GM18858 (cell line): ENCODE results near the gene NUAK2.

Experiments
- ATAC-seq: cut with Tn5 transposase; IDR thresholded peaks from one replicate; pipeline ENCODE4 v1.9.1; 2021; ENCODE audit not compliant: unreplicated experiment

Gene NUAK2

GRCh38 chr1:205258719-205259118 is 62.8 kb downstream of the NUAK2 start:
- ATAC-seq: no peak

DNA sequence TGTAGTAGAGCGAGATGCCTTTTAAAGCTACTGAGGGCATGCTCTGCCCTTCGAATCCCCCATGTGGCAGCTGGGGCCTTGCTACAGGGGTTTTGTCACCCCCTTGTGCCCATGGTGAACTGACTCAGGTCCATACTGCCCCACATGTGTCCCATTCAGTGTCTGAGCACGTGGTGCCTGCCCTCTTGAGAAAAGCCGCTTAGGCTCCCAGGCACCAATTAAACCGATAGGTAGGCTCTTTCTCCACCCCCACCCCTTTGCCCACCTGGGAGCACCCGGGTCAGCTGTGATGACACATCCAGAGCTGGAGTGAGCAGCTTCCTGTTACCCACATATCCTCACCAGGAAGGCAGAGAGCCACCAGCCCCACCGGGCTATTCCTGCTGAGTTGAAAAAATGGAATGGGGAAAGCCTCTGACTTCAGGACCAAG is 63.3 kb downstream of the NUAK2 start:
- ATAC-seq: no peak

DNA sequence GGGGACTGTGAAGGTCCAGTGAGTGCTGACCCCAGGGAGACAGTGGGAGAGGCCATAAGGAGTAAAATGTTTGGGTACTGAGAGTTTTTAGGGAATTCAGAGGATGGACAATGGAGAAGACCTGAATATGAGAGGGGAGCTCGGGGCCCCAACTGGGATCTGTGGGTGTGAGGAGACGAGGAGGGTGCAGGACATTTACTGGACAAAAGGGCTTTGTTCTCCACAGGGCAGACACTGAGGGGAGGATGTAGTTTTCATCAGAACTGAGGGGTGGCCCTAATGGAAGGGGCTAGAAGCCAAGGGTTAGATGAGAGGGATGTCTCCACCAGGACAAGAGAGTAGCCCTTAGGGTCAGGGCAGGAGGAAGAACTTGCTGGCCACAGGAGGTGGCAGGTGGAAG is 63.8 kb downstream of the NUAK2 start:
- no peak for ATAC-seq

- no peak for ATAC-seq
Observed at GRCh38 chr1:205256951-205257625, 64.5 kb downstream of the NUAK2 start.

DNA sequence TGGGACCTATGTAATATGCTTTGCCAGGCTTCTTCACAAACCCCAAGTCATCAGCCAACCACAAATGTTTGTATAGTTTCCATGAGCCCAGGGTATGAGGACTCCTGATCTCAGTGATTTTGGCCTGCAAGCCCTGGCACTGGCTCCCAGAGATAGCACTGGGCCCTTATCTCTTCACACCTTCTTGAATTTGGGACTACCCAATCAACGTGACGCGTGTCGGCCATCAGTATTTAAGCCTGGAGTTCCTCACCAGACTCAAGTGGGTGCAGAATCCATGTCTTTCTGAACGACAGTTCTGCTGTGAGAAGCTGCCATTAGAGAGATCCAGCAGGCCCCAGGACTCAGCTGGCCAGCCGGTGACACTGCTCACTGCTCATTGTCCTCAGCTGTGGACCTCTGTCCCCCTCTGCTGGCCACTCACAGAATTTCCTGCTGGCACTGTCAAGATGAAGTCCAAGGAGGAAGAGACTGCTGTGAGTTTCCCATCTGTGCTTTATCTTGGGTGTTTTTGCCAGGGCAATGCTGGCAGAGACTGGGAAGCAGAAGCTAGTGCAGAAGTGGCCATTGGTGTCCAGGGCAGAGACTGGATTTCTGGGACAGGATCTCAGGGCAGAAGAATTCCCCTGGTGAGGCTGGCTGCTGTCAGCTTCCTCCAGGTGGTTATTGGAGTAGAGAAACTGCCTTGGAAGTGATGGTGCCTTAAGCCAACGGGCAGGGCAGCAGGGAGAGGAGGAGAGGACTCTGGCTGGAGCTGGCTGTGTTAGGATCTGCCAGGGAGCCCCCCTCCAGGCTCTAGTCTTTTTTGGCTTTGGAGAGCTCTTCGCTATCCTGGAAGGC is 65.4 kb downstream of the NUAK2 start:
- no peak for ATAC-seq
